ENCODE data around the gene SAMD3.
"Not testable (repeated sequence)": the region's sequence is repeated elsewhere in the genome, so short reads cannot be mapped to it uniquely, and the experiment has no call there.

SAMD3 gene

GRCh38 chr6:130202782-130203181 is 20.0 kb downstream of the SAMD3 start:
- DNase-seq (ENCODE audit: low read depth), result no peak
- H3K4me3 ChIP-seq (ENCODE audit: control insufficient read depth, low read depth, low read length), result no peak overlapping the region
- TF ChIP-seq, protein P1, sequence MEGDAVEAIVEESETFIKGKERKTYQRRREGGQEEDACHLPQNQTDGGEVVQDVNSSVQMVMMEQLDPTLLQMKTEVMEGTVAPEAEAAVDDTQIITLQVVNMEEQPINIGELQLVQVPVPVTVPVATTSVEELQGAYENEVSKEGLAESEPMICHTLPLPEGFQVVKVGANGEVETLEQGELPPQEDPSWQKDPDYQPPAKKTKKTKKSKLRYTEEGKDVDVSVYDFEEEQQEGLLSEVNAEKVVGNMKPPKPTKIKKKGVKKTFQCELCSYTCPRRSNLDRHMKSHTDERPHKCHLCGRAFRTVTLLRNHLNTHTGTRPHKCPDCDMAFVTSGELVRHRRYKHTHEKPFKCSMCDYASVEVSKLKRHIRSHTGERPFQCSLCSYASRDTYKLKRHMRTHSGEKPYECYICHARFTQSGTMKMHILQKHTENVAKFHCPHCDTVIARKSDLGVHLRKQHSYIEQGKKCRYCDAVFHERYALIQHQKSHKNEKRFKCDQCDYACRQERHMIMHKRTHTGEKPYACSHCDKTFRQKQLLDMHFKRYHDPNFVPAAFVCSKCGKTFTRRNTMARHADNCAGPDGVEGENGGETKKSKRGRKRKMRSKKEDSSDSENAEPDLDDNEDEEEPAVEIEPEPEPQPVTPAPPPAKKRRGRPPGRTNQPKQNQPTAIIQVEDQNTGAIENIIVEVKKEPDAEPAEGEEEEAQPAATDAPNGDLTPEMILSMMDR (IDR thresholded peaks at IDR 0.05; ENCODE audit: control insufficient read depth, insufficient read depth, low read depth, low read length, missing control alignments), result no peak

DNA sequence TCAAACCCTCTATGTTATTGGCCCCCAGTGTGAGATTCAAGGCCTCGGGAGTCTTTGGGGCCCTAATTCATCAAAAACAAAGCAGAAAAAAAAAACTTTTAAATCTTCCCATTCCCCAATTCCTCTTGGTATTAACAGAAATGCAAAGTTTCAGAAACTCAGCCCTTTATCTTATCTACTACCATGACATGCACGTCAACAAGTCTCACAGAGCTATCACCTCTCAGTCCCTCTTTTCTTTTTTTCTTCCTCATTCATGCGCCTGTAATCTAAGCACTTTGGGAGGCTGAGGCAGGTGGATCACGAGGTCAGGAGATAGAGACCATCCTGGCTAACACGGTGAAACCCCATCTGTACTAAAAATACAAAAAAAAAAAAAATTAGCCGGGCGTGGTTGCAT is 22.7 kb downstream of the SAMD3 start:
- TF ChIP-seq, protein P1 (IDR thresholded peaks at IDR 0.05; ENCODE audit: control insufficient read depth, insufficient read depth, low read depth, low read length, missing control alignments), result no peak
- no peak overlapping the region for H3K4me3 ChIP-seq (ENCODE audit: control insufficient read depth, low read depth, low read length)
- DNase-seq (ENCODE audit: low read depth), result no peak

DNA sequence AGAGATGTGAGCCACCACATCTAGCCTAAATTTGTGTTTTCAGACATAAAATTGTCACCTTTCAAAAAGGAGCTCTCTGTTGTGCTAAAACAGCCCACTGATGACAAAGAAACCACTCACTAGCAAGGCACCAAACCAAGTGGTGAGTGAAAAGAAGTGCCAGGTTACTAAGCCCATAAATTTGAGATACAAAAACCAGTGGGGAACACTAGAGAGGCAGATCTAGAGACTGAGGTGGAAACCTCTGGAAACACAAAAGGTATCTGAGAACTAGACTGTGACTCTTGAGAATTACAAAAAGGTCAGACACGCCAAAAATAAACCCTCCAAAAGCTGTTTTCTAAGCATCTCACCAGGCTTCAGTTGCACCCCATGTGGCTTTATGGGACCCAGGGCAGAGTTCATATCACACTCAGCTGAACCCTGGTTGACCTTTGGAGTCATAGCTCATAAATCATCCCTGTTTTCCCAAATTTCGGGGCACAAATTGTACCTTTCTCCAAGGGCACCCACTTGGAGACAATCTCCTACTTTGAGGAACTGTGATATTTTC is 24.2 kb downstream of the SAMD3 start:
- DNase-seq (ENCODE audit: low read depth), result no peak
- H3K4me3 ChIP-seq (ENCODE audit: control insufficient read depth, low read depth, low read length), result no peak overlapping the region
- TF ChIP-seq, protein P1 (IDR thresholded peaks at IDR 0.05; ENCODE audit: control insufficient read depth, insufficient read depth, low read depth, low read length, missing control alignments), result no peak

DNA sequence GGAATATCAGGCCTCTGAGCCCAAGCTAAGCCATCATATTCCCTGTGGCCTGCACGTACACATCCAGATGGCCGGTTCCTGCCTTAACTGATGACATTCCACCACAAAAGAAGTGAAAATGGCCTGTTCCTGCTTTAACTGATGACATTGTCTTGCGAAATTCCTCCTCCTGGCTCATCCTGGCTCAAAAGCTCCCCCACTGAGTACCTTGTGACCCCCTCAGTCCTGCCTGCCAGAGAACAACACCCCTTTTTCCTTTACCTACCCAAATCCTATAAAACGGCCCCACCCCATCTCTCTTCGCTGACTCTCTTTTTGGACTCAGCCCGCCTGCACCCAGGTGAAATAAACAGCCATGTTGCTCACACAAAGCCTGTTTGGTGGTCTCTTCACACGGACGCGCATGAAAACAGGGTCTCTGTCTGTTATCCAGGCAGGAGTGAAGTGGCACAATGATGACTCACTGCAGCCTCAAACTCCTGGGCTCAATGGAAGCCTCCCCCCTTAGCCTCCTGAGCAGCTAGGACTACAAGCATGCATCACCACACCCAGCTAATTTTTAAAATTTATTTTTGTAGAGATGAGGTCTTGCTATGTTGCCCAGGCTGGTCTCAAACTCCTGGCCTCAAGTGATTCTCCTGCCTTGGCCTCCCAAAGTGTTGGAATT is 24.8 kb downstream of the SAMD3 start:
- H3K4me3 ChIP-seq (ENCODE audit: control insufficient read depth, low read depth, low read length); DNase-seq (ENCODE audit: low read depth): not testable (repeated sequence)

DNA sequence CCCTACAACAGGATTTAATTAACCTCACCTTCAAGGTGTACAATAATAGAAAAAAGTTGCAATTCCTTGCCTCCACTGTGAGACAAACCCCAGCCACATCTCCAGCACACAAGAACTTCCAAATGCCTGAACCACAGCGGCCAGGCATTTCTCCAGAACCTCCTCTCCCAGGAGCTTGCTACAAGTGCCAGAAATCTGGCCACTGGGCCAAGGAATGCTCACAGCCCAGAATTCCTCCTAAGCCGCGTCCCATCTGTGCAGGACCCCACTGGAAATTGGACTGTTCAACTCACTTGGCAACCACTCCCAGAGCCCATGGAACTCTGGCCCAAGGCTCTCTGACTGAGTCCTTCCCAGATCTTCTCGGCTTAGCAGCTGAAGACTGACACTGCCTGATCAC is 28.3 kb downstream of the SAMD3 start:
- H3K4me3 ChIP-seq (ENCODE audit: control insufficient read depth, low read depth, low read length), result not testable (repeated sequence)
- DNase-seq (ENCODE audit: low read depth), result peak; percentile 18

DNA sequence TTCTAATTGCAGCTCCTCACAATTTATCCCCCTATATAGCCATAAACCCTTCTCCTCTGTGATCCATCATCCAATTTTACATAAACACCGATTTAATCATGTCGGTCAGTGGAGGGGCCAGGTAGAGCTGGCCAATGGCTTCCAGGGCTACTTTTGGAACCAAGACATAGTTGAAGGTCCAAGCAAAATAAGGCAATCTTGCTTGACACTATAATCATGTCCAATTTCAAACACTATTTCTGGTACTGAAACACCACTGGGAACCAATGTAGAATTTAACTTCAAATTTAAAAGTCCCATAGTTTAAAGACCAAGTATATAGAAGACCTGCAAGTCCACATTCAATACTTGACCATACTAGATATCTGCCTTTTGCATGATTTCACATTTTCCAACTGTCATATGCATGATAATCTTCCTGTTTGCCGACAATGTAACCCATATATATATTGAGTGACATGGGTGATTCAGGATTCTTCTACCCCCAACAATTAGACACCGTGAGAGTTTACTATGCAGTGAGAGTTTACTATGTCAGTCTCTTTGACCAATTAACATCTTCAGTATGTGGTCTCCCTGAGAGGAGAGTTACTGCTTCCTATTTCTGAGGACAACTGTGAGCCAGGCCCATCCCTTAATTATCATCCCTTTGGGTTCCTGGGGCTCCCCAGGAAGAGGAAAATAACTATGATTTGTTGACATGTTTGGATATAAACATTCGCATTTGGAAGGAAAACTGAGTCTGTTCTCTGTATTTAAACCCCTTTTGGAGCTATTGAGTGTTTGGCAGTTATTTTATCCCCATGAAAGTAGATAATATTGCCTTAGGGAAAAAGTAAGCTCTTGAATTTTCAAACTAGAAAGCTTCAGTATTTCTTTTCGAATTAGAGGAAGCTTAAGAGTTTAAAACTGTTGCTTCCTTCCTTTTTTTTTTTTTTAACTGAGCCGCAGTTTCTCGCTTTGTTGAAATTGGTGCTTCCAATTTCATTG is 31.8 kb downstream of the SAMD3 start:
- DNase-seq (ENCODE audit: low read depth), result no peak
- no peak overlapping the region for H3K4me3 ChIP-seq (ENCODE audit: control insufficient read depth, low read depth, low read length)
- TF ChIP-seq, protein P1 (IDR thresholded peaks at IDR 0.05; ENCODE audit: control insufficient read depth, insufficient read depth, low read depth, low read length, missing control alignments), result no peak

DNA sequence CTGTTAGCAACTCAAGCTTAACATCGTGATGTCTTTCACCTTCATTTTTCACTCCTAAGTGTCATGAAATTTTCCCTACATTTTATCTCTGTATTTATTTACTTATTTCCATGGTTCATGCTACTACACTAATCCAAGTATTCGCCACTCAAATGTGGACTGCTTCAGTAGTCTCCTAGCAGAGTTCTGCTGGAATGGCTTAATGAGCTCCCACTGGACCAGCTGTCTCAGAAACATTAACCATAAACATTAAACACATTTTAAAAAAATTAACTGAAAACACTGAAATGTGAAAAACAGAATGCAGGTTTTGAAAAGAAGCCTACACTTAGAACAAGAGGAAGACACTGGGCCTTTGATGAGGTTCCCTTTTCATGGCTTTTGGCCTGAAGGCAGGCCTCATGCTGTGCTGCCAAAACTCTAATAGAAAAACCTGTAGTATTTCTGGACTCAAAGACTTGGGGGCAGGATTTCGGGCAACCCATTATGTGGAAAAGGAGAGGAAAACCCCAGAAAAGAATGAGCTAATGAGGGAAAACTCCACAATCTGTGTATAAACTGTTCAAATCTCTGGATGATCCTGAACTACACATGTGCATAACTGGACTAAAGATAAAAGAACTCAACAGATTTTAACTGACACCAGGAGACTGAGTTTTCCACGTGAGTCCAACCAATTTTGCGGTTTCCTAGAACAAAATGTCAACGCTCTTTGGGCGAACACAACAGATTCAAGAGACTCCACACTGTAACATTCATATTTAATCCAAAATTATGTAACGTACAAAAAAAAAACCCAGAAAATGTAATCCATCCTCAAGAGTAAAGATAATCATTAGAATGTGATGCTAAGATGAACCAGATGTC is 33.0 kb downstream of the SAMD3 start:
- no peak overlapping the region for H3K4me3 ChIP-seq (ENCODE audit: control insufficient read depth, low read depth, low read length)
- TF ChIP-seq, protein P1 (IDR thresholded peaks at IDR 0.05; ENCODE audit: control insufficient read depth, insufficient read depth, low read depth, low read length, missing control alignments), result no peak

More for the DNA sequence above, 33.0 kb downstream of the SAMD3 start:
- no peak for DNase-seq (ENCODE audit: low read depth)
